ENCODE measurements around the gene DDX39A. TPM values are rescaled to one million over a fixed set of nuclear protein-coding genes. Genes with fewer than 3 reads are reported as not detected.

Gene DDX39A
- polyA plus RNA-seq, 1 of the 3 experiments (the other 2 are of a cell fraction), result 88.8 TPM

DNA sequence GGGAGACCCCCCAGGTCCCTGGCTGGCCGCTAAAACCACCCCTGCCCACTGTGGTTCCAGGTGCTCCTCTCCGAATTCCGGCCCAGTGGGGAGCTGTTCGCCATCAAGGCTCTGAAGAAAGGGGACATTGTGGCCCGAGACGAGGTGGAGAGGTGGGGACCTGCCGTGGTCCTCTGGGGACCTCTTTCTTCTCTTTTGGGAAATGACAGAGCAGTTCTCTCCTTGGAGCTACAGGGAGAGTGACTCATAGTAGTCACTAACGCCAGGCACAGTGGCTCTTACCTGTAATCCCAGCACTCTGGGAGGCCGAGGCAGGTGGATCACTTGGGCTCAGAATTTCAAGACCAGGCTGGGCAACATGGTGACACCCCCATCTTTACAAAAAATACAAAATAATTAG lies 48.7 kb upstream of the DDX39A start:
- H3K79me2 ChIP-seq (ENCODE audit: insufficient read depth), result no peaks in the 10 kb centered on the region
- ChIA-PET POLR2A (no interaction called here), CTCF (interaction anchor here (1.1 to 3.5 kb wide), 4 partner anchors 12 to 331 kb away, joined by 3 to 31 read pairs (median 5); partner anchors contain the start of gene ASF1B)
- H3K27ac ChIP-seq (ENCODE audit: low read depth in 2 of 2, low read length in 1 of 2), result no peak overlapping the region
- no peaks in the 10 kb centered on the region for H3K27me3 ChIP-seq (ENCODE audit: insufficient read depth)
- no peak overlapping the region for H3K9ac ChIP-seq
- no peak overlapping the region for H2AFZ ChIP-seq (ENCODE audit: low read depth)
- no peaks in the 10 kb centered on the region for H4K20me1 ChIP-seq (ENCODE audit: insufficient read depth)
- no peaks in the 10 kb centered on the region for H3K9me3 ChIP-seq
- no peaks in the 10 kb centered on the region for H3K9me2 ChIP-seq
- no peak for DNase-seq
- WGBS (ENCODE audit: low lambda C conversion rate), result 100% methylated on average over 1 of the region's 9 CpGs
- TF ChIP-seq, protein P1, sequence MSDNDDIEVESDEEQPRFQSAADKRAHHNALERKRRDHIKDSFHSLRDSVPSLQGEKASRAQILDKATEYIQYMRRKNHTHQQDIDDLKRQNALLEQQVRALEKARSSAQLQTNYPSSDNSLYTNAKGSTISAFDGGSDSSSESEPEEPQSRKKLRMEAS (IDR thresholded peaks at IDR 0.05; ENCODE audit: low read depth), result no peak
- TF ChIP-seq MXI1 (IDR thresholded peaks at IDR 0.05; ENCODE audit: low read depth, low read length), result no peak
- TF ChIP-seq FOXJ3 (CRISPR knock-in tag; IDR thresholded peaks at IDR 0.05), result no peak
- no peak for TF ChIP-seq CHD2 (IDR thresholded peaks at IDR 0.05; ENCODE audit: low read length, partially characterized antibody)
- TF ChIP-seq, protein P2, sequence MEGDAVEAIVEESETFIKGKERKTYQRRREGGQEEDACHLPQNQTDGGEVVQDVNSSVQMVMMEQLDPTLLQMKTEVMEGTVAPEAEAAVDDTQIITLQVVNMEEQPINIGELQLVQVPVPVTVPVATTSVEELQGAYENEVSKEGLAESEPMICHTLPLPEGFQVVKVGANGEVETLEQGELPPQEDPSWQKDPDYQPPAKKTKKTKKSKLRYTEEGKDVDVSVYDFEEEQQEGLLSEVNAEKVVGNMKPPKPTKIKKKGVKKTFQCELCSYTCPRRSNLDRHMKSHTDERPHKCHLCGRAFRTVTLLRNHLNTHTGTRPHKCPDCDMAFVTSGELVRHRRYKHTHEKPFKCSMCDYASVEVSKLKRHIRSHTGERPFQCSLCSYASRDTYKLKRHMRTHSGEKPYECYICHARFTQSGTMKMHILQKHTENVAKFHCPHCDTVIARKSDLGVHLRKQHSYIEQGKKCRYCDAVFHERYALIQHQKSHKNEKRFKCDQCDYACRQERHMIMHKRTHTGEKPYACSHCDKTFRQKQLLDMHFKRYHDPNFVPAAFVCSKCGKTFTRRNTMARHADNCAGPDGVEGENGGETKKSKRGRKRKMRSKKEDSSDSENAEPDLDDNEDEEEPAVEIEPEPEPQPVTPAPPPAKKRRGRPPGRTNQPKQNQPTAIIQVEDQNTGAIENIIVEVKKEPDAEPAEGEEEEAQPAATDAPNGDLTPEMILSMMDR (IDR thresholded peaks at IDR 0.05), result peak; percentile 18
- TF ChIP-seq, protein P3, sequence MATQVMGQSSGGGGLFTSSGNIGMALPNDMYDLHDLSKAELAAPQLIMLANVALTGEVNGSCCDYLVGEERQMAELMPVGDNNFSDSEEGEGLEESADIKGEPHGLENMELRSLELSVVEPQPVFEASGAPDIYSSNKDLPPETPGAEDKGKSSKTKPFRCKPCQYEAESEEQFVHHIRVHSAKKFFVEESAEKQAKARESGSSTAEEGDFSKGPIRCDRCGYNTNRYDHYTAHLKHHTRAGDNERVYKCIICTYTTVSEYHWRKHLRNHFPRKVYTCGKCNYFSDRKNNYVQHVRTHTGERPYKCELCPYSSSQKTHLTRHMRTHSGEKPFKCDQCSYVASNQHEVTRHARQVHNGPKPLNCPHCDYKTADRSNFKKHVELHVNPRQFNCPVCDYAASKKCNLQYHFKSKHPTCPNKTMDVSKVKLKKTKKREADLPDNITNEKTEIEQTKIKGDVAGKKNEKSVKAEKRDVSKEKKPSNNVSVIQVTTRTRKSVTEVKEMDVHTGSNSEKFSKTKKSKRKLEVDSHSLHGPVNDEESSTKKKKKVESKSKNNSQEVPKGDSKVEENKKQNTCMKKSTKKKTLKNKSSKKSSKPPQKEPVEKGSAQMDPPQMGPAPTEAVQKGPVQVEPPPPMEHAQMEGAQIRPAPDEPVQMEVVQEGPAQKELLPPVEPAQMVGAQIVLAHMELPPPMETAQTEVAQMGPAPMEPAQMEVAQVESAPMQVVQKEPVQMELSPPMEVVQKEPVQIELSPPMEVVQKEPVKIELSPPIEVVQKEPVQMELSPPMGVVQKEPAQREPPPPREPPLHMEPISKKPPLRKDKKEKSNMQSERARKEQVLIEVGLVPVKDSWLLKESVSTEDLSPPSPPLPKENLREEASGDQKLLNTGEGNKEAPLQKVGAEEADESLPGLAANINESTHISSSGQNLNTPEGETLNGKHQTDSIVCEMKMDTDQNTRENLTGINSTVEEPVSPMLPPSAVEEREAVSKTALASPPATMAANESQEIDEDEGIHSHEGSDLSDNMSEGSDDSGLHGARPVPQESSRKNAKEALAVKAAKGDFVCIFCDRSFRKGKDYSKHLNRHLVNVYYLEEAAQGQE (IDR thresholded peaks at IDR 0.05; ENCODE audit: low read depth, low read length), result no peak
- TF ChIP-seq GABPA (IDR thresholded peaks at IDR 0.05; ENCODE audit: low read depth), result no peak
- TF ChIP-seq NRF1 (IDR thresholded peaks at IDR 0.05; ENCODE audit: low read depth, low read length), result no peak
- peaks cover 10 to 28% of the 10 kb centered on the region in 2 experiments for H3K36me3 ChIP-seq (replicated peaks in 1 of 2; ENCODE audit: control insufficient read depth in 1 of 2, insufficient read depth in 2 of 2, low read length in 1 of 2)
- no peak overlapping the region for H3K4me2 ChIP-seq
- peaks cover 14% of the 10 kb centered on the region for H3F3A ChIP-seq (replicated peaks; ENCODE audit: insufficient read depth)
- H3K4me1 ChIP-seq (ENCODE audit: control insufficient read depth in 1 of 2, insufficient read depth in 2 of 2, low read depth in 1 of 2, low read length in 1 of 2), result peaks cover 0 to 7% of the 10 kb centered on the region in 2 experiments; a peak in 1 of 4 replicates
- H3K4me3 ChIP-seq (ENCODE audit: low read depth in 2 of 2, low read length in 1 of 2), result no peak overlapping the region

- ChIA-PET POLR2A (no interaction called here), CTCF (interaction anchor here (1.4 to 3.5 kb wide), 2 partner anchors 13 to 60 kb away, joined by 6 to 31 read pairs; no protein-coding TSS in a partner anchor)
- peaks cover 14% of the 10 kb centered on the region for H3F3A ChIP-seq (replicated peaks; ENCODE audit: insufficient read depth)
- DNase-seq, result no peak
- H3K4me2 ChIP-seq, result no peak overlapping the region
- no peaks in the 10 kb centered on the region for H3K9me2 ChIP-seq
- H3K4me1 ChIP-seq (ENCODE audit: control insufficient read depth in 1 of 2, insufficient read depth in 2 of 2, low read depth in 1 of 2, low read length in 1 of 2), result peaks cover 0 to 6% of the 10 kb centered on the region in 2 experiments; a peak in 1 of 4 replicates
- H3K4me3 ChIP-seq (ENCODE audit: low read depth in 2 of 2, low read length in 1 of 2), result no peak overlapping the region
- H3K9ac ChIP-seq, result no peak overlapping the region
- H3K36me3 ChIP-seq (replicated peaks in 1 of 2; ENCODE audit: control insufficient read depth in 1 of 2, insufficient read depth in 2 of 2, low read length in 1 of 2), result peaks cover 10 to 28% of the 10 kb centered on the region in 2 experiments
- H3K9me3 ChIP-seq, result no peaks in the 10 kb centered on the region
- H4K20me1 ChIP-seq (ENCODE audit: insufficient read depth), result no peaks in the 10 kb centered on the region
- no peak overlapping the region for H2AFZ ChIP-seq (ENCODE audit: low read depth)
- TF ChIP-seq GATA2 (CRISPR knock-in tag; IDR thresholded peaks at IDR 0.05), result no peak
- 89% methylated on average over 10 of the region's 12 CpGs for WGBS (ENCODE audit: low lambda C conversion rate)
- H3K27me3 ChIP-seq (ENCODE audit: insufficient read depth), result no peaks in the 10 kb centered on the region
- H3K79me2 ChIP-seq (ENCODE audit: insufficient read depth), result no peaks in the 10 kb centered on the region
- H3K27ac ChIP-seq (ENCODE audit: low read depth in 2 of 2, low read length in 1 of 2), result no peak overlapping the region
Observed at GRCh38 chr19:14467391-14467790, 48.2 kb upstream of the DDX39A start.
